Measurements from ENCODE around the gene ZBED5.

DNA sequence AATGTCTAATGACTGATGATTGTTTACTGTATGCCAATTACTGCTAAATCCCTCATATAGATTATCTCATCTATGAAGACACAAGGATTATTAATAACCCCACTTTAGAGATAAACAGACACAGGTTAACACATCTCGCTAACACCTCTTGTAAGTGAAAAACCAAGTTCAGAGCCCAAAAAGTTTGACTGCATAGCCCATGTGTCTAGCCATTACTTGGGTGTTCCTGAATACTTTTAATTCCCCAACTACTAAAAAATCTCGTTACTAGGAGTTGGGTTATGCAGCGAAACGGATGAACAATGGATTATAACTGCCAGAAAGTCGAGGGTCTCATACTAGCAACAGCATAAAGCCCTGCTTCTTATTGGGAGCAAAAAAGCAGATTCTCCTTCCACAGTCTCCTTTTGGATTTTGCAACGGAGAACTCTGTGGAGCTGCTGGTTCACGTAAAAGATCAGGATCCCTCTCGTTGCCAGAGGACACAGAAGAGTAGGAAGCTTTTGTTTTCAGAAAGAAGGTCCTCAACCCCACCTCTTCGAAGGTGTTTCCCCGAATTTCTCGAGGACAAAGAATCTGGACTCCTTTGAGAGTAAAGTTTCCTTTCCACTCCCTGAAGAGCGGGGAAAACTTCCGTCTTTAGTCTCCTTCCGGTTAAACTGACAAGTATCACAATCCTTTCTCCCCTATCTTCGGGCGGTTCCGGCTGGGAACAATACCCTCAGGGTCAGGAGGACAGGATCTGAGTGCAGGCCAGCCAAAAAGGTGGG lies 979 bp downstream of the ZBED5 start:
- TF ChIP-seq GATA3 (IDR thresholded peaks at IDR 0.05; ENCODE audit: low read depth, low read length) (no peak), GATA2 (IDR thresholded peaks at IDR 0.05; ENCODE audit: low read depth, low read length) (no peak)
